ENCODE measurements around the gene CACNA1A. TPM values are rescaled to one million over a fixed set of nuclear protein-coding genes. Genes with fewer than 3 reads are reported as not detected.

CACNA1A gene
- total RNA-seq, 6 experiments from 2014 or later, result 0.11 TPM; not detected in 5

- intact Hi-C loops (cut with DNase I), result no loop called here
- H3K27ac ChIP-seq, result no peak overlapping the region
- H3K36me3 ChIP-seq, result no peaks in the 10 kb centered on the region
- no peaks in the 10 kb centered on the region for H3K27me3 ChIP-seq
- TF ChIP-seq POLR2A (IDR thresholded peaks at IDR 0.05), result no peak
- TF ChIP-seq, protein P1, sequence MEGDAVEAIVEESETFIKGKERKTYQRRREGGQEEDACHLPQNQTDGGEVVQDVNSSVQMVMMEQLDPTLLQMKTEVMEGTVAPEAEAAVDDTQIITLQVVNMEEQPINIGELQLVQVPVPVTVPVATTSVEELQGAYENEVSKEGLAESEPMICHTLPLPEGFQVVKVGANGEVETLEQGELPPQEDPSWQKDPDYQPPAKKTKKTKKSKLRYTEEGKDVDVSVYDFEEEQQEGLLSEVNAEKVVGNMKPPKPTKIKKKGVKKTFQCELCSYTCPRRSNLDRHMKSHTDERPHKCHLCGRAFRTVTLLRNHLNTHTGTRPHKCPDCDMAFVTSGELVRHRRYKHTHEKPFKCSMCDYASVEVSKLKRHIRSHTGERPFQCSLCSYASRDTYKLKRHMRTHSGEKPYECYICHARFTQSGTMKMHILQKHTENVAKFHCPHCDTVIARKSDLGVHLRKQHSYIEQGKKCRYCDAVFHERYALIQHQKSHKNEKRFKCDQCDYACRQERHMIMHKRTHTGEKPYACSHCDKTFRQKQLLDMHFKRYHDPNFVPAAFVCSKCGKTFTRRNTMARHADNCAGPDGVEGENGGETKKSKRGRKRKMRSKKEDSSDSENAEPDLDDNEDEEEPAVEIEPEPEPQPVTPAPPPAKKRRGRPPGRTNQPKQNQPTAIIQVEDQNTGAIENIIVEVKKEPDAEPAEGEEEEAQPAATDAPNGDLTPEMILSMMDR (IDR thresholded peaks at IDR 0.05), result no peak
- no peak overlapping the region for H3K4me3 ChIP-seq
- ATAC-seq (no peak), DNase-seq (no peak)
- WGBS (ENCODE audit: insufficient coverage, low coverage, low lambda C conversion rate, missing lambda C conversion rate), result 5% methylated on average over 3 of the region's 5 CpGs
- no peaks in the 10 kb centered on the region for H3K4me1 ChIP-seq
- no peaks in the 10 kb centered on the region for H3K9me3 ChIP-seq
These were observed 150.9 kb downstream of the CACNA1A start for GRCh38 chr19:13355356-13355755.

GRCh38 chr19:13353625-13354024, 152.7 kb downstream of the CACNA1A start:
- Histone ChIP-seq H3K9me3 (no peaks in the 10 kb centered on the region), H3K36me3 (no peaks in the 10 kb centered on the region), H3K27ac (no peak overlapping the region), H3K4me3 (no peak overlapping the region), H3K27me3 (no peaks in the 10 kb centered on the region), H3K4me1 (no peaks in the 10 kb centered on the region)
- intact Hi-C loops (cut with DNase I), result no loop called here
- ATAC-seq, result no peak
- TF ChIP-seq POLR2A (IDR thresholded peaks at IDR 0.05), result no peak
- WGBS (ENCODE audit: insufficient coverage, low coverage, low lambda C conversion rate, missing lambda C conversion rate), result 51% methylated on average over 3 of the region's 3 CpGs
- no peak for DNase-seq

DNA sequence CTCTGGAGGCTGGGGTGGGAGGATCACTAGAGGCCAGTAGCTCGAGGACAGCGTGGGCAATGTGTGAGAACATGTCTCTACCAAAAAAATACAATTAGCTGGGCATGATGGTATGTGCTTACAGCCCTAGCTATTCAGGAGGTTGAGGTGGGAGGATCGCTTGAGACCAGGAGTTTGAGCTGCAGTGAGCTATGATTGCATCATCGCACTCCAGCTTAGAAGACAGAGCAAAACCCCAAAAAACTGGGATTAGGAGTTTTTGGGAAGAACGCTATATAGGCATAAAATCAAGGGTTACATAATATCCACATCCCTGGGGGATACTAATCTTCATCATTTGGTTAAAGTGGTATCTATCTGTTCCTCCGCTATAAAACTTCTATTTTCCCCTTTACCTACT, 155.5 kb downstream of the CACNA1A start:
- no peak for TF ChIP-seq POLR2A (IDR thresholded peaks at IDR 0.05)
- TF ChIP-seq, protein P1 (IDR thresholded peaks at IDR 0.05), result no peak

GRCh38 chr19:13350072-13350471, 156.2 kb downstream of the CACNA1A start:
- H3K4me1 ChIP-seq, result no peaks in the 10 kb centered on the region
- intact Hi-C loops (cut with DNase I), result no loop called here
- no peaks in the 10 kb centered on the region for H3K36me3 ChIP-seq
- no peaks in the 10 kb centered on the region for H3K27me3 ChIP-seq
- H3K4me3 ChIP-seq, result no peak overlapping the region
- no peak overlapping the region for H3K27ac ChIP-seq
- WGBS (ENCODE audit: insufficient coverage, low coverage, low lambda C conversion rate, missing lambda C conversion rate), result 50% methylated on average over 1 of the region's 4 CpGs
- no peak for ATAC-seq
- TF ChIP-seq POLR2A (IDR thresholded peaks at IDR 0.05), result no peak
- TF ChIP-seq, protein P1 (IDR thresholded peaks at IDR 0.05), result no peak
- DNase-seq, result no peak
- no peaks in the 10 kb centered on the region for H3K9me3 ChIP-seq

More for the DNA sequence above, 155.5 kb downstream of the CACNA1A start:
- Histone ChIP-seq H3K9me3 (no peaks in the 10 kb centered on the region), H3K36me3 (no peaks in the 10 kb centered on the region), H3K4me3 (no peak overlapping the region), H3K27ac (no peak overlapping the region), H3K27me3 (no peaks in the 10 kb centered on the region), H3K4me1 (no peaks in the 10 kb centered on the region)
- intact Hi-C loops (cut with DNase I), result no loop called here
- WGBS (ENCODE audit: insufficient coverage, low coverage, low lambda C conversion rate, missing lambda C conversion rate), result 78% methylated on average over 4 of the region's 6 CpGs
- DNase-seq, result no peak
- no peak for ATAC-seq

DNA sequence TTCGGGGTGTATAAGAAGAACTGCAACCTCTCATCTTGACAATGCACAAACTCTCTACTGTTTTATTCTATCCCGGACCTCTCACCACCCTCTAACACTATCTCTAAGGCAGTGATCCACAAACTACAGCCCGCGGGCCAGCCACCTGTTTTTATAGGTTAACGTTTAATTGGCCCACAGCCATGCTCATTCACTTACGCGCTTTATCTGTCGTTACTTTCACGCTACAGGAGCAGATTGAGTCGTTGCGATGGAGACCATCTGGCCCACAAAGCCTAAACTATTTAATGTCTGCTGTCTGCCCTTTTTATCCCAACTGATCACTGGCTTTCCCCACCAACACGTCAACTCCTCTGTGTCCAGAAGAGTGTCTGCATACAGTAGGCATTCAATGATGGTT, 158.9 kb downstream of the CACNA1A start:
- Histone ChIP-seq H3K9me3 (no peaks in the 10 kb centered on the region), H3K27me3 (no peaks in the 10 kb centered on the region), H3K36me3 (no peaks in the 10 kb centered on the region), H3K4me3 (no peak overlapping the region), H3K27ac (no peak overlapping the region), H3K4me1 (no peaks in the 10 kb centered on the region)
- intact Hi-C loops (cut with DNase I), result no loop called here
- DNase-seq (no peak), ATAC-seq (no peak)
- TF ChIP-seq POLR2A (IDR thresholded peaks at IDR 0.05), result no peak
- TF ChIP-seq, protein P1 (IDR thresholded peaks at IDR 0.05), result no peak
- WGBS (ENCODE audit: insufficient coverage, low coverage, low lambda C conversion rate, missing lambda C conversion rate), result 75% methylated on average over 11 of the region's 12 CpGs
